Loucy (cell line): Measurements from ENCODE around the gene DAD1.

Experiments used
- CTCF ChIP-seq: fragments of 200-600 bp; sonication (generic); conservative IDR thresholded peaks from 2 replicates; pipeline ENCODE4 v1.5.1; 2014; ENCODE audit warnings: mild to moderate bottlenecking, antibody characterized with exemption, low read length
- EZH2phosphoT487 ChIP-seq: fragments of 200-600 bp; IDR thresholded peaks from 2 replicates; pipeline ENCODE4 v1.6.1; 2018; ENCODE audit warnings: antibody characterized with exemption, mild to moderate bottlenecking, moderate library complexity, borderline replicate concordance

- TF ChIP-seq CTCF = no peak
- TF ChIP-seq EZH2phosphoT487 = no peak
Observed at GRCh38 chr14:22598099-22598895, 9.3 kb upstream of the DAD1 start, which contains the start of gene ABHD4.
